OCI-LY7 (cell line): ENCODE results near the gene AP3M1. TPM values are rescaled to one million over a fixed set of nuclear protein-coding genes. Genes with fewer than 3 reads are reported as not detected.

Experiments used
- BruUV-seq: library from RNA; stranded (reverse); fragments of 400-500 nt; replicated peaks from 2 replicates; lab custom pipeline; 2021; lab: Mats Ljungman, UMichigan
- CTCF ChIA-PET: fragments of 300-600 bp; sonication (Branson Sonifier 250); formaldehyde crosslinking; loops from one replicate; lab custom pipeline; 2022; ENCODE audit warnings: antibody characterized with exemption; ENCODE audit not compliant: unreplicated experiment; lab: Charles Lee
- POLR2A ChIA-PET: fragments of 300-600 bp; sonication (Branson Sonifier 250); formaldehyde crosslinking; loops from one replicate; lab custom pipeline; 2022; ENCODE audit warnings: antibody characterized with exemption; lab: Charles Lee
- DNase-seq: peaks from one replicate; pipeline ENCODE4 v3.0.0-alpha.2; 2015; ENCODE audit warnings: low spot score
- H2AFZ ChIP-seq: fragments of 200-600 bp; sonication (generic), shearing (Covaris generic); 2 replicates; pipeline ENCODE4 v1.6.1; 2014; ENCODE audit warnings: mild to moderate bottlenecking, antibody characterized with exemption, low read length, moderate library complexity
- H3K27ac ChIP-seq: fragments of 200-600 bp; sonication (generic); 2 replicates; pipeline ENCODE4 v1.5.1; 2014; ENCODE audit warnings: mixed run types, low read depth, mild to moderate bottlenecking, moderate library complexity, low read length, inconsistent platforms; ENCODE audit not compliant: poor library complexity, severe bottlenecking
- H3K36me3 ChIP-seq: fragments of 200-600 bp; sonication (generic); 2 replicates; pipeline ENCODE4 v1.6.1; 2014; ENCODE audit warnings: mild to moderate bottlenecking, antibody characterized with exemption, low read length, moderate library complexity, mixed read lengths; ENCODE audit not compliant: insufficient read depth
- H3K4me1 ChIP-seq: fragments of 200-600 bp; sonication (generic); 2 replicates; pipeline ENCODE4 v1.5.1; 2014; ENCODE audit warnings: mild to moderate bottlenecking, low read length; ENCODE audit not compliant: insufficient read depth, poor library complexity, severe bottlenecking
- H3K4me2 ChIP-seq: fragments of 200-600 bp; sonication (generic); 2 replicates; pipeline ENCODE4 v1.6.1; 2014; ENCODE audit warnings: mild to moderate bottlenecking, low read length
- H3K4me3 ChIP-seq: fragments of 200-600 bp; sonication (generic); 2 replicates; pipeline ENCODE4 v1.5.1; 2014; ENCODE audit warnings: mild to moderate bottlenecking, low read depth, low read length; ENCODE audit not compliant: poor library complexity, severe bottlenecking
- H3K79me2 ChIP-seq: fragments of 200-600 bp; sonication (generic); 2 replicates; pipeline ENCODE4 v1.6.1; 2016; ENCODE audit warnings: low read depth, mild to moderate bottlenecking, low read length, moderate library complexity, mixed read lengths; ENCODE audit not compliant: insufficient read depth
- H3K9me2 ChIP-seq: fragments of 200-600 bp; sonication (generic); 2 replicates; pipeline ENCODE4 v1.6.1; 2016; ENCODE audit warnings: mild to moderate bottlenecking, low read length, mixed read lengths; ENCODE audit not compliant: insufficient read depth
- H3K9me3 ChIP-seq: fragments of 200-600 bp; sonication (generic); 2 replicates; pipeline ENCODE4 v1.6.1; 2014; ENCODE audit warnings: mild to moderate bottlenecking, mixed run types, low read length, mixed read lengths
- H4K20me1 ChIP-seq: fragments of 200-600 bp; sonication (generic); 2 replicates; pipeline ENCODE4 v1.6.1; 2014; ENCODE audit warnings: mild to moderate bottlenecking, antibody characterized with exemption, low read length, moderate library complexity, mixed read lengths; ENCODE audit not compliant: insufficient read depth
- EZH2phosphoT487 ChIP-seq: fragments of 200-600 bp; sonication (generic); IDR thresholded peaks from 2 replicates; pipeline ENCODE4 v1.6.1; 2018; ENCODE audit warnings: low read depth, borderline replicate concordance, mild to moderate bottlenecking, mixed run types, antibody characterized with exemption, low read length, moderate library complexity, mixed read lengths
- intact Hi-C: fragments of 100-400 bp; cut with micrococcal nuclease; formaldehyde crosslinking; loops from one replicate; pipeline ENCODE4 v1.10.0; 2022; ENCODE audit not compliant: unreplicated experiment
- total RNA-seq, 2 experiments: library from RNA; depleted of rRNA in 1 of 2; stranded (reverse); fragments of >200 nt in 1 of 2; shearing (Covaris generic) in 1 of 2; gene quantifications; 2 replicates each; pipeline ENCODE4 v1.2.3, GENCODE V29; 2014 to 2022
- TF ChIP-seq, protein P1 (sequence below): fragments of 200-600 bp; sonication (generic); conservative IDR thresholded peaks from 2 replicates; pipeline ENCODE4 v1.5.1; 2014; ENCODE audit warnings: mild to moderate bottlenecking, antibody characterized with exemption, low read length, moderate library complexity, mixed read lengths

AP3M1 gene
- total RNA-seq, 2 experiments from 2014 or later, result 35.5 to 54.2 TPM

DNA sequence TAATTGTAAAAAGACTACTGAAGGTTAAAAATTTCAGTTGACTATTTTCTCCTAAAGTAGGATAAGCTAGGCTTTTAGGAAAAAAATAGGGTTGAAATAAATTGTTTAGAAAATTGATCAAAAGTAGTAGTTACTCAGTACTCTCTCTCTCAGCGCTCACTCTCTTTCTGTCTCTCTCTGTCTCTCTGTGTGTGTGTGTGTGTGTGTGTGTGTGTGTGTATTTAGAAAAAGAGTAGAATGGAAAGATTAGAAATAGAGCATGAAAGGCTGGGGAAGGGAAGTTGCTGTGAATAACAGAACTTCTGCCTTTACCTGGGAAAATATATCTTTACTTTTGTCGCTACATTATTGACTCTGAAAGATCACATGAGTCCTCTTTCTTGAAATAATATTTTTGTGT lies 21.0 kb upstream of the AP3M1 start:
- peaks cover 22% of the 10 kb centered on the region for H3K4me1 ChIP-seq
- H3K27ac ChIP-seq, result no peak overlapping the region
- intact Hi-C loops, result no loop called here

GRCh38 chr10:74167443-74167842 lies 16.8 kb upstream of the AP3M1 start:
- CTCF ChIA-PET, result interaction anchor here (1.3 kb wide), 1 partner anchor 17 kb away, joined by 3 read pairs; the partner anchor contains the start of genes ADK and AP3M1
- Histone ChIP-seq H3K4me1 (peaks cover 50% of the 10 kb centered on the region), H3K4me2 (peak overlapping the region; percentile 64), H4K20me1 (peaks cover 8% of the 10 kb centered on the region; the same call in 1 of the 2 replicates), H3K9me2 (no peaks in the 10 kb centered on the region), H3K79me2 (peaks cover 16% of the 10 kb centered on the region; the same call in 1 of the 2 replicates), H3K27ac (no peak overlapping the region), H3K36me3 (no peaks in the 10 kb centered on the region), H3K4me3 (no peak overlapping the region), H3K9me3 (no peaks in the 10 kb centered on the region), H2AFZ (no peak overlapping the region)
- POLR2A ChIA-PET, result interaction anchor here (0.5 to 4.0 kb wide), 8 partner anchors 10 to 265 kb away, joined by 3 to 25 read pairs (median 6); partner anchors contain the start of genes ADK and AP3M1
- no peak for DNase-seq
- TF ChIP-seq, protein P1, sequence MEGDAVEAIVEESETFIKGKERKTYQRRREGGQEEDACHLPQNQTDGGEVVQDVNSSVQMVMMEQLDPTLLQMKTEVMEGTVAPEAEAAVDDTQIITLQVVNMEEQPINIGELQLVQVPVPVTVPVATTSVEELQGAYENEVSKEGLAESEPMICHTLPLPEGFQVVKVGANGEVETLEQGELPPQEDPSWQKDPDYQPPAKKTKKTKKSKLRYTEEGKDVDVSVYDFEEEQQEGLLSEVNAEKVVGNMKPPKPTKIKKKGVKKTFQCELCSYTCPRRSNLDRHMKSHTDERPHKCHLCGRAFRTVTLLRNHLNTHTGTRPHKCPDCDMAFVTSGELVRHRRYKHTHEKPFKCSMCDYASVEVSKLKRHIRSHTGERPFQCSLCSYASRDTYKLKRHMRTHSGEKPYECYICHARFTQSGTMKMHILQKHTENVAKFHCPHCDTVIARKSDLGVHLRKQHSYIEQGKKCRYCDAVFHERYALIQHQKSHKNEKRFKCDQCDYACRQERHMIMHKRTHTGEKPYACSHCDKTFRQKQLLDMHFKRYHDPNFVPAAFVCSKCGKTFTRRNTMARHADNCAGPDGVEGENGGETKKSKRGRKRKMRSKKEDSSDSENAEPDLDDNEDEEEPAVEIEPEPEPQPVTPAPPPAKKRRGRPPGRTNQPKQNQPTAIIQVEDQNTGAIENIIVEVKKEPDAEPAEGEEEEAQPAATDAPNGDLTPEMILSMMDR, result no peak
- no peak for TF ChIP-seq EZH2phosphoT487
- intact Hi-C loops, result no loop called here
- BruUV-seq, result no TSS peak

More for the DNA sequence above, 21.0 kb upstream of the AP3M1 start:
- peaks cover 13% of the 10 kb centered on the region; the same call in 1 of the 2 replicates for H3K79me2 ChIP-seq
- H4K20me1 ChIP-seq, result peaks cover 8% of the 10 kb centered on the region; the same call in 1 of the 2 replicates
- H3K36me3 ChIP-seq, result no peaks in the 10 kb centered on the region
- H2AFZ ChIP-seq, result no peak overlapping the region
- POLR2A ChIA-PET, result interaction anchor here (0.7 to 1.2 kb wide), 3 partner anchors 13 to 401 kb away, joined by 3 to 4 read pairs (median 3); no protein-coding TSS in a partner anchor
- no peak overlapping the region for H3K4me3 ChIP-seq
- TF ChIP-seq, protein P1, result no peak
- TF ChIP-seq EZH2phosphoT487, result no peak
- CTCF ChIA-PET, result no interaction called here
- no peaks in the 10 kb centered on the region for H3K9me3 ChIP-seq
- BruUV-seq, result no TSS peak
- no peak for DNase-seq
- H3K4me2 ChIP-seq, result no peak overlapping the region
- H3K9me2 ChIP-seq, result no peaks in the 10 kb centered on the region

GRCh38 chr10:74165530-74165901 lies 14.9 kb upstream of the AP3M1 start:
- no peak overlapping the region for H3K27ac ChIP-seq
- peaks cover 8% of the 10 kb centered on the region for H4K20me1 ChIP-seq
- no peaks in the 10 kb centered on the region for H3K9me2 ChIP-seq
- ChIA-PET POLR2A (interaction anchor here (0.6 to 4.0 kb wide), 4 partner anchors 12 to 83 kb away, joined by 3 to 25 read pairs (median 10); partner anchors contain the start of gene ADK), CTCF (no interaction called here)
- no peak overlapping the region for H2AFZ ChIP-seq
- H3K4me1 ChIP-seq, result peaks cover 50% of the 10 kb centered on the region
- no peak overlapping the region for H3K4me2 ChIP-seq
- intact Hi-C loops, result no loop called here
- no peaks in the 10 kb centered on the region for H3K9me3 ChIP-seq
- no peak overlapping the region for H3K4me3 ChIP-seq
- no peak for TF ChIP-seq EZH2phosphoT487
- TF ChIP-seq, protein P1, result no peak
- BruUV-seq, result no TSS peak
- peaks cover 16% of the 10 kb centered on the region; the same call in 1 of the 2 replicates for H3K79me2 ChIP-seq
- no peaks in the 10 kb centered on the region for H3K36me3 ChIP-seq
- no peak for DNase-seq
